MV-4-11 (cell line): ENCODE data around the gene DEAF1.
A peak's percentile ranks its signal among the peaks of the same experiment; 100 is the strongest.

ENCODE experiments used
- DNase-seq: peaks from one replicate; lab custom pipeline; 2025; lab: John Stamatoyannopoulos, UW

The DEAF1 gene

GRCh38 chr11:611001-611996 is 83.7 kb downstream of the DEAF1 start:
- DNase-seq: no peak

GRCh38 chr11:610146-610801 is 84.7 kb downstream of the DEAF1 start:
- no peak for DNase-seq

- no peak for DNase-seq
Observed at GRCh38 chr11:609341-609811, 85.6 kb downstream of the DEAF1 start.

GRCh38 chr11:608791-609251 is 86.2 kb downstream of the DEAF1 start:
- DNase-seq: no peak

GRCh38 chr11:607971-608659 is 86.9 kb downstream of the DEAF1 start:
- DNase-seq: no peak

GRCh38 chr11:607020-607780 is 87.8 kb downstream of the DEAF1 start:
- DNase-seq: no peak

GRCh38 chr11:606245-606644 is 88.8 kb downstream of the DEAF1 start:
- DNase-seq: no peak

- no peak for DNase-seq
Observed at GRCh38 chr11:605286-606129, 89.5 kb downstream of the DEAF1 start.

GRCh38 chr11:603154-603553 is 91.9 kb downstream of the DEAF1 start:
- no peak for DNase-seq

GRCh38 chr11:601573-602245 is 93.3 kb downstream of the DEAF1 start:
- DNase-seq: no peak

GRCh38 chr11:598005-598680 is 96.9 kb downstream of the DEAF1 start:
- no peak for DNase-seq

GRCh38 chr11:597166-597725 is 97.8 kb downstream of the DEAF1 start:
- no peak for DNase-seq

- DNase-seq: peak; percentile 29
Observed at GRCh38 chr11:596374-596773, 98.6 kb downstream of the DEAF1 start.

GRCh38 chr11:595400-595799 is 99.6 kb downstream of the DEAF1 start:
- no peak for DNase-seq
